ENCODE results near the gene ENKUR. TPM values are rescaled to one million over a fixed set of nuclear protein-coding genes. Genes with fewer than 3 reads are reported as not detected.

The ENKUR gene
- total and polyA plus RNA-seq, 10 of the 15 experiments (the other 5 are each of a cell fraction or from before 2014, with no cell fraction given), result 0.01 to 0.19 (median 0.11) TPM; not detected in 6

GRCh38 chr10:25049966-25050365 lies 34.0 kb upstream of the ENKUR start:
- Histone ChIP-seq H3K4me3 (no peak overlapping the region), H3K4me1 (ENCODE audit: control insufficient read depth, insufficient read depth, low read length) (no peaks in the 10 kb centered on the region), H3K4me2 (ENCODE audit: control insufficient read depth, insufficient read depth) (no peak overlapping the region), H3K36me3 (ENCODE audit: control insufficient read depth in 2 of 2, insufficient read depth in 2 of 2, low read length in 1 of 2) (no peaks in the 10 kb centered on the region), H3K79me2 (ENCODE audit: control insufficient read depth, insufficient read depth, low read length) (no peaks in the 10 kb centered on the region), H2AFZ (ENCODE audit: control insufficient read depth, low read depth, low read length) (no peak overlapping the region), H4K20me1 (ENCODE audit: control insufficient read depth, insufficient read depth) (no peaks in the 10 kb centered on the region), H3K9ac (ENCODE audit: control insufficient read depth, insufficient read depth, low read length) (no peak overlapping the region), H3K9me3 (replicated peaks; ENCODE audit: control insufficient read depth, insufficient read depth, low read length) (no peaks in the 10 kb centered on the region), H3K27ac (ENCODE audit: control insufficient read depth, insufficient read depth) (no peak overlapping the region), H3K27me3 (replicated peaks in 1 of 2; ENCODE audit: control insufficient read depth in 2 of 2, insufficient read depth in 2 of 2, low read length in 1 of 2) (no peaks in the 10 kb centered on the region)
- DNase-seq (ENCODE audit: low read depth, low spot score) (no peak), ATAC-seq (no peak), FAIRE-seq (no peak)
- ChIA-PET CTCF (no interaction called here), SMC1A (ENCODE audit: uncharacterized antibody, unreplicated experiment) (no interaction called here), RAD21 (ENCODE audit: unreplicated experiment) (no interaction called here), POLR2A (no interaction called here)
- WGBS (ENCODE audit: insufficient coverage, insufficient replicate concordance, low lambda C conversion rate, missing lambda C conversion rate), result 89% methylated on average over 2 of the region's 2 CpGs
- intact Hi-C loops (cut with micrococcal nuclease; ENCODE audit: unreplicated experiment) (no loop called here), in situ Hi-C loops (cut with MboI) (no loop called here)
- TF ChIP-seq CEBPB (IDR thresholded peaks at IDR 0.05; ENCODE audit: borderline replicate concordance in 1 of 2, low read depth in 2 of 2, low read length in 2 of 2), result no peak
- no peak for TF ChIP-seq YBX1 (IDR thresholded peaks at IDR 0.05)
- no peak for TF ChIP-seq GABPA (IDR thresholded peaks at IDR 0.05; ENCODE audit: low read depth)
- TF ChIP-seq SIN3A (IDR thresholded peaks at IDR 0.05; ENCODE audit: low read depth, low read length), result no peak
- TF ChIP-seq KAT2A (conservative IDR thresholded peaks at IDR 0.05; ENCODE audit: control insufficient read depth, low read depth, low read length), result no peak
- no peak for TF ChIP-seq MTA2 (IDR thresholded peaks at IDR 0.05; ENCODE audit: low read depth)
- TF ChIP-seq ZNF274 (IDR thresholded peaks at IDR 0.05; ENCODE audit: insufficient read depth, insufficient read length), result no peak
- BruUV-seq (replicated peaks), result no TSS peak

DNA sequence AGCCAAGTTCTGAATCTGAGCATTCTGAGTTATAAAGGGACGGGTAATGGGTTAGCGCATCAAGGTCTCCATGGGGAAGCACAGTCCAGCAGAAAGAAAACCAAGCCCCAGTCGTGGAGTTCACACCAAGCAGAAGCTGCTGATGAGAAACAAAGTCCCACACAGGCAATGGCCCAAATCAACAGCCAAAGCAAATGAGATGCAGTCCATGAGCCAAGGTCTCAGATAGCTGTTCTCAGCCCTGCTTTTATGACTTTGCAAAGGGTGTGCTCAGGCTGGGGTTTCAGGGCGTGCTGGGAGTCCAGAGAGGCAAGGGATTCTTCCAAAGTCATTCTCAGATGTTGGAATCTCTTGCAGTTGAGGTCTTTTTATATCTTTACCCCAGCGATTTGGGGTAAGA lies 32.5 kb upstream of the ENKUR start:
- CTCF ChIA-PET, result interaction anchor here (1.0 kb wide), 1 partner anchor 9 kb away, joined by 3 read pairs; no protein-coding TSS in a partner anchor
- no peak for ATAC-seq
- no peaks in the 10 kb centered on the region for H4K20me1 ChIP-seq (ENCODE audit: control insufficient read depth, insufficient read depth)
- FAIRE-seq, result no peak
- intact Hi-C loops (cut with micrococcal nuclease; ENCODE audit: unreplicated experiment), result no loop called here
- no peaks in the 10 kb centered on the region for H3K27me3 ChIP-seq (replicated peaks in 1 of 2; ENCODE audit: control insufficient read depth in 2 of 2, insufficient read depth in 2 of 2, low read length in 1 of 2)
- no peaks in the 10 kb centered on the region for H3K9me3 ChIP-seq (replicated peaks; ENCODE audit: control insufficient read depth, insufficient read depth, low read length)
- no peak for DNase-seq (ENCODE audit: low read depth, low spot score)
- POLR2A ChIA-PET, result no interaction called here
- SMC1A ChIA-PET (ENCODE audit: uncharacterized antibody, unreplicated experiment), result interaction anchor here (0.6 kb wide), 1 partner anchor 8 kb away, joined by 3 read pairs; no protein-coding TSS in a partner anchor
- H3K79me2 ChIP-seq (ENCODE audit: control insufficient read depth, insufficient read depth, low read length), result no peaks in the 10 kb centered on the region
- H3K9ac ChIP-seq (ENCODE audit: control insufficient read depth, insufficient read depth, low read length), result no peak overlapping the region
- no peak overlapping the region for H3K27ac ChIP-seq (ENCODE audit: control insufficient read depth, insufficient read depth)
- 28% methylated on average over 5 of the region's 5 CpGs for WGBS (ENCODE audit: insufficient coverage, insufficient replicate concordance, low lambda C conversion rate, missing lambda C conversion rate)
- no peaks in the 10 kb centered on the region for H3K4me1 ChIP-seq (ENCODE audit: control insufficient read depth, insufficient read depth, low read length)
- no peak overlapping the region for H3K4me3 ChIP-seq
- BruUV-seq (replicated peaks), result no TSS peak
- RAD21 ChIA-PET (ENCODE audit: unreplicated experiment), result no interaction called here
- in situ Hi-C loops (cut with MboI), result no loop called here
- no peaks in the 10 kb centered on the region for H3K36me3 ChIP-seq (ENCODE audit: control insufficient read depth in 2 of 2, insufficient read depth in 2 of 2, low read length in 1 of 2)
- H2AFZ ChIP-seq (ENCODE audit: control insufficient read depth, low read depth, low read length), result no peak overlapping the region
- H3K4me2 ChIP-seq (ENCODE audit: control insufficient read depth, insufficient read depth), result no peak overlapping the region
- TF ChIP-seq SMAD5 (IDR thresholded peaks at IDR 0.05; ENCODE audit: low read depth) (no peak), BHLHE40 (IDR thresholded peaks at IDR 0.05; ENCODE audit: borderline replicate concordance in 1 of 2, low read depth in 2 of 2, low read length in 1 of 2) (no peak), CUX1 (IDR thresholded peaks at IDR 0.05; ENCODE audit: insufficient replicate concordance, low read depth, low read length) (no peak), YY1 (IDR thresholded peaks at IDR 0.05; ENCODE audit: low read depth, low read length) (no peak), ZSCAN29 (IDR thresholded peaks at IDR 0.05) (no peak), BMI1 (IDR thresholded peaks at IDR 0.05; ENCODE audit: borderline replicate concordance) (no peak), RUNX3 (IDR thresholded peaks at IDR 0.05; ENCODE audit: low read length) (no peak), LARP7 (IDR thresholded peaks at IDR 0.05) (no peak), MAX (IDR thresholded peaks at IDR 0.05; ENCODE audit: low read depth, low read length) (no peak)
